SU-DHL-6 (cell line): Measurements from ENCODE around the gene RTF2.

ENCODE experiments used
- EZH2phosphoT487 ChIP-seq: fragments of 200-600 bp; sonication (generic), shearing (Covaris generic); conservative IDR thresholded peaks from 2 replicates; pipeline ENCODE4 v1.6.1; 2018; ENCODE audit warnings: mild to moderate bottlenecking, antibody characterized with exemption, low read length, moderate library complexity, mixed read lengths
- TF ChIP-seq, protein P1 (sequence below): fragments of 200-600 bp; sonication (generic); IDR thresholded peaks from one replicate; pipeline ENCODE4 v1.5.1; 2017; ENCODE audit warnings: antibody characterized with exemption, mild to moderate bottlenecking, low read length, moderate library complexity; ENCODE audit not compliant: insufficient read depth, poor library complexity, severe bottlenecking

- TF ChIP-seq, protein P1, sequence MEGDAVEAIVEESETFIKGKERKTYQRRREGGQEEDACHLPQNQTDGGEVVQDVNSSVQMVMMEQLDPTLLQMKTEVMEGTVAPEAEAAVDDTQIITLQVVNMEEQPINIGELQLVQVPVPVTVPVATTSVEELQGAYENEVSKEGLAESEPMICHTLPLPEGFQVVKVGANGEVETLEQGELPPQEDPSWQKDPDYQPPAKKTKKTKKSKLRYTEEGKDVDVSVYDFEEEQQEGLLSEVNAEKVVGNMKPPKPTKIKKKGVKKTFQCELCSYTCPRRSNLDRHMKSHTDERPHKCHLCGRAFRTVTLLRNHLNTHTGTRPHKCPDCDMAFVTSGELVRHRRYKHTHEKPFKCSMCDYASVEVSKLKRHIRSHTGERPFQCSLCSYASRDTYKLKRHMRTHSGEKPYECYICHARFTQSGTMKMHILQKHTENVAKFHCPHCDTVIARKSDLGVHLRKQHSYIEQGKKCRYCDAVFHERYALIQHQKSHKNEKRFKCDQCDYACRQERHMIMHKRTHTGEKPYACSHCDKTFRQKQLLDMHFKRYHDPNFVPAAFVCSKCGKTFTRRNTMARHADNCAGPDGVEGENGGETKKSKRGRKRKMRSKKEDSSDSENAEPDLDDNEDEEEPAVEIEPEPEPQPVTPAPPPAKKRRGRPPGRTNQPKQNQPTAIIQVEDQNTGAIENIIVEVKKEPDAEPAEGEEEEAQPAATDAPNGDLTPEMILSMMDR, result no peak
- no peak for TF ChIP-seq EZH2phosphoT487
Observed at GRCh38 chr20:56458206-56458821, 10.1 kb upstream of the RTF2 start.
